Stimulated activated CD8-positive, alpha-beta memory T cell treated with anti-CD3 and anti-CD28 coated beads, Interleukin-15, amount 100 ng/mL, for 1 hour (primary cell): ENCODE measurements around the gene SYT2.
"Not testable (repeated sequence)": the region's sequence is repeated elsewhere in the genome, so short reads cannot be mapped to it uniquely, and the experiment has no call there.

Experiments
- DNase-seq: peaks from one replicate; pipeline ENCODE4 v3.0.0-alpha.2; 2020; ENCODE audit warnings: low read depth

The SYT2 gene

DNA sequence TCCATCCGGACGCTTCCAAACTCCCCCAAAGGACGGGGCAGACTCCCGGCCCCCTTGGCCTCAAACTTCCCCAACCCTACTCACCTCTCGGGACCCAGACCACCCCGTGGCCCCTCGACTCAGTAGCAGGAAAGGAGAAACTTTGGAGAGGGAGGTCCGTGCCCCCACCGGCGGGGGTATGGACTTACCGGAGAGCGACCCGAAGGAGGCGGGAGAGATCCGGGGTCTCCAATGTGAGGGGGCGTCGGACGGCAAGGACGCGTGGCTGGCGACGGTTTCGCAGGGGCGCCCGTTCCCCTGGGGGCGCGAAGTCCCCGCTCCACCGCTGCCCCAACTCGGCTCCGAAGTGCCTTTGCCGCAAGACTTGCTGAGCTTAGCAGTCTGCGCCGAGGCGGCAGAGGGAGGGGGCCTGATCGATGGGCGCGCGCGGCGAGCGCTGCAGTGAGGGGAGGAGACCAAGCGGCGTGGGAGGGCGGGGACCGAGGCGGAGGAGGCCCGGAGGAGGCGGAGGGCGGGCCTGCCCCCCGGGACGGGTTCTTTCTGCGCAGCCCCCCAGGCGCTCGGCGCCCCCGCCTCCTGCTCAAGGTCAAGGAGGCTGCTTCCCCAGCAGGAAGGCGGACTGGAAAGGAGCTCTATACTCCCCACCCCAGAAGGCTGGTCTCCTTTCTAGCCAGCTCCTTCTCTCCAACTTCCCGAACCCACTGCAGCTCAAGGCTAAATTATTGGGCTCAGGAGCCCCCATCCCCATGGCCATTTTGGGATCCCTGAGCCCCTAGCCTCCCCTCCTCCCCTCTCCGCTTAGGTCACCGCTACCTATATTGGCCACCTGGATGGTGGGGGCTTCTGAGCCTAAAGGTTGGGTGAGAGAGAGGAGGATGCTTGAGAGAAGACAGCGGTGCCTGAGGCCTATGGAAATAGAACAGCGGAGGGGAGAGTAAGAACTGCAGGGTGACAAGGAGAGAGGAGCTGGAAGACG, at the start of gene SYT2:
TSS of gene SYT2 (minus strand) at position 385 of the 976 bp plus-strand sequence. CDS start 104,682 bp downstream, outside the sequence.
- no peak for DNase-seq

DNA sequence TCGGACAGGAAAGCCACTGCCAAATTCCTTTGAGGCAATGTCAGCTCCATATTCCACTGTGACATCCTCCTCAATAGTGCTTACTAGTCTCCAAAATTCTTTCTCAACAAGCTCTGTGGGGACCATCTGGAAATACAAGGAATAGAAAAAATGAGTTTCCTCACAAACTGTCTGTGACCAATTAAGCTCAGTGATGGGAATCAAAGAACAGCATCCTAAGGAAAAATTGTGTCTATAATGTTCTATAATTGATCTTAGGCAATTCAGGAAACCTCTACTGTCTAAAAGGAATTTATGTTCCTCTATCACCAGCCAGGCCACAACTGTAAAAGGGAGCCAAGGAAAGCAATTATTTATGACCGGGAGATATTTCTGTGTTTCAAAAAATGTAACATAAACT, 46.1 kb upstream of the SYT2 start:
- DNase-seq = no peak

DNA sequence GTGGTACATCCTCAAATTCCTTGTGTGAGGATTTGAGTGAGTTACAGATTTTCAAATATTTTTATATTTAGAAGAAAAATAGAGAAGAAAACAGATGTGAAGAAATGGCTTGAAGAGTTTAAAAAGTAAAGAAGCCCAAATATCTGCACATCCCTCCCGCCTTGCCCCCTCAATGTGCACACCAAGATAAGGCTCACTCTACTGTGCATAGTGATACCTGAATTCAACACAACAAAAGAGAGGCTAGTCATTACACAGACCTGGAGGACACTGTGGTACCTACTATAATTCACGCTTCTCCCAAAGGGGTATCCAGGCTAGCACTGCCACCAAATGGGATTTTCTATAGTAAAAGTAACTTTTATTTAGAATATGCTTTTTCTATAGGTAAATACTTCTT, 44.0 kb upstream of the SYT2 start:
- no peak for DNase-seq

DNA sequence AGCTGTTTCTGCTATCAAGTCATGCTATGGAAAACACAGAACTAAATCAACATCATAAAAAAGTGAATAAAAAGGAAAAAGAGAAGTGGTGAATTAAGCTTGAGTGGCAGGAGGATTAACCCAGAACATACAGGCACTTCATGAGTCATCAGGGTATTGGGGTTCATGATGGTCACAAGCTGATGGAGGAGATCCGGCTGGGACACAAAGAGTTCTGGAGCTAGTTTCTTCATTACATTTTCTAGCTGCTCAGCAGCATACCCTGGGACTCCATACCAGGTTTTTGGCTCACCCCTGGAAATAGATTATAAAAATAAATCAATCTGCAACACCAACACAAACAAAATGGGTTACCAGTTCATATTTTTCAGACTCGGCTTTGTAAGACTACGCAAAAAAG, 42.5 kb upstream of the SYT2 start:
- DNase-seq = no peak

DNA sequence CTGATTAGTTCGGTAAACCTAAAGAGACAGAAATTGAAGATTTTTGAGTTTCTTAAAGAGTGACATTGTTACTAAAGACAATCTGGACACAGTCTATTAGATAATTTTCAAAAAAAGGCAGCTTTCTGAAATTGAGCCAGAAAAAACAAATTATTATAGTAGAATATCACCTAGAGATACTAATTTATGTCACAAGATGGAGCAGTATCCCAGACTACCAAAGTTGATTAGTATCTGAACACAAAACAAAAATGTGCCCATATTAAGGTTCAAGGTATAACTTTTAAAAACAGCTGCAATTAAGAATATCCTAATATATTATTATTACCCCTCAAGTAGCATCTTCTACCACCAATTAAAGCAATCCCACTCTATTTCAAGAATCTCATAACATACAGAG, 40.5 kb upstream of the SYT2 start:
- DNase-seq = no peak

DNA sequence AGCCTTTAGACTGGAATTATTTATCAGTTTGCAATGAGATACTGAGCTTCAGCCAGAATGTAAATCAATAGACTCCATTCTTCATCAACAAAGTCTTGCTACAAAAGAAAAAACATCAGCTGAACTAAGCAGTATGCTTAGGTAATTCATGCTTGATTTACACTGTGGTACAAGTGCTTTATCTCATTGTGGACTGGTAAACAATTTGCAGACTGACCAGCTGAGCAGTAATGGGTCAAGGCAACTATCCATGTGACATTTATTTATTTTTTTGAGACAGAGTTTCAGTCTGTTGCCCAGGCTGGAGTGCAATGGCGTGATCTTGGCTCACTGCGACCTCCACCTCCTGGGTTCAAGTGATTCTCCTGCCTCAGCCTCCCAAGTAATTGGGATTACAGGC, 39.8 kb upstream of the SYT2 start:
- no peak for DNase-seq

DNA sequence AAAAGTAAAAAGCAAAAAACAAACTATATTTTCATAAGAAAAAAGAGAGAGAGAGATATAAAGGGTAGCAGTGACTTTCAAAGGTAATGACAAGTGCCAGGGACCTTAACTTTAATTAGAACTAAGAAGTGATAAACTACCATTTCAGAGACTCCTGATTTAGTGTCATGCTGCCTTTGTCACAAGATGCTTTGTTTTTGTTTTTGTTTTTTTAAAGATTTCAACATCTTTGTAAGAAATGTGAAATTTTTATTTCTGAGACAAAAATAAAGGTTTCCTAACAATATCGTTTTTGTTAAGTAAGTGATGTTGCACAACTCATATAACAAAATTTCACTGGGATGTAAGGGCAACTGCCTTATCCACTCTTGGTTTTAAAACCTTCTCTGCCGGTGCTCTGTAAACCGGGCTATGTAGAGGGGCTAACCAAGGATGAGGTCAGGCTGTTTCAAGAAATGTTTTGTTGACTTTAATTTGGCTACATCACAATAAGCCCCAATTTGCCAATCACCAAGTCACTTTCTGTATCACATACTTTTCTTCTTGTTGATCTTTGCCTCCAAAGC, 35.2 kb upstream of the SYT2 start:
- no peak for DNase-seq

DNA sequence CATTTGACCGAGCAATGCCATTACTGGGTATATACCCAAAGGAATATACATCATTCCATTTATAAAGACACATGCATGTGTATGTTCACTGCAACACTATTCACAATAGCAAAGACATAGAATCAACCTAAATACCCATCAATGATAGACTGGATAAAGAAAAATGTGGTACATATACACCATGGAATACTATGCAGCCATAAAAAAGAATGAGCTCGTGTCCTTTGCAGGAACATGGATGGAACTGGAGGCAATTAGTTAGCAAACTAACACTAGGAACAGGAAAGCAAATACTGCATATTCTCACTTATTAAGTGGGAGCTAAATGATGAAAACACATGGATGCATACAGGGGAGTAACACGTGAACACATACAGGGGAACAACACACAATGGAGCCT, 34.5 kb upstream of the SYT2 start:
- not testable (repeated sequence) for DNase-seq

DNA sequence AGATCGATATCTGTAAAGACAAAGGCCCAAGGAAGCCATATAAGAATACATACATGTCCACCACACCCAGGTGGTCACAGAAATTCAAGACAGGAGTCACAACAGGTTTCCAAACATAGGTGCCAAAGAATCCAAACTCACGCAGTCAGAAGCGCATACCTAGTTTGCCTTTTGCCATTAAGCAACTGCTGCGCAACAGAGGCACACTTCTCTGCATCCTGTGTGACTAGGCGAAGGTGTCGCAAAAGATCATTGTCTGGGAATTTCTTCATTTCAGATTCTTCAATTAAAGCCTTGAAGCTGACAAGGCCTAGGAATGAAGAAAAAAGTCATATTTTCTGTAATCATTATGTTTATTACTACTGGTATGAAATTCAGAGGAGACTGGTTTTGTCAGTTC, 32.2 kb upstream of the SYT2 start:
- DNase-seq = no peak

DNA sequence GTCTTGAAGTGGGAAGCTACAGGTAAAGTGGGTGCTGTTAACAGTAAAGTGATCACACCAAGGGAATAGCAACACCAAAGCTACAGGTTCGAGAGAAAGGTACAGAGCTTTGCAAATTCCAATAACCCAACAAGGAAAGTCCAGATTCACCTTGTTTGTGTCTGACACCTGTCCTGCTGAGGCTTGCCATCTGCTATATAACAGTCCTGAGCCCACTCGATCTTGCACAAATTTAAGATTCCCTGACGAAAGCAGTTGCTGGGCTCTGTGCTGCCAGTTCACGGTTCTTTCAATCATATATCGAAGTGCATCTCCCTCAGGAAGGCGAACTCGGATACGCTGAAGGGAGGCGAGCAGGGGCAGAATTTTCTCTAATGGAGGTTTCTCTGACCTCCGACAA, 23.0 kb upstream of the SYT2 start:
- DNase-seq = no peak

DNA sequence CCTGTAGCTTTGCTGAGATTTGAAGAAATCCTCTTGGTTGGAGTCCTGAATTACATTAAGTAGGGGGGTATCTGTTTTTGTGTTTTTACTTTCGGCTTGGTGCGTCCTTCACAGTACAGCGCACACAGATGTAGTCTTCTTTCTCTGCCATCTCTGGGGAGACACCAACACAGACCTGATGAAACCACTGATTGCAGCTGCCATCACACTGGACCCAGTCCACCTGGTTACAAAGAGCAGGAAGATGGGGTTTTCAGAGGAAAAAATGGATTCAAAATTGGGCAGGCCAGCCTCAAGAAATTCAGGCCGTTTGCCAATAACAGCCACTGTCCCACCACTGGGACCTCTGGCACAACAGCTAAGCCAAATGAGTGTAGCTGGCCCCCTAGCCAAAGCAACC, 18.7 kb upstream of the SYT2 start:
- no peak for DNase-seq

DNA sequence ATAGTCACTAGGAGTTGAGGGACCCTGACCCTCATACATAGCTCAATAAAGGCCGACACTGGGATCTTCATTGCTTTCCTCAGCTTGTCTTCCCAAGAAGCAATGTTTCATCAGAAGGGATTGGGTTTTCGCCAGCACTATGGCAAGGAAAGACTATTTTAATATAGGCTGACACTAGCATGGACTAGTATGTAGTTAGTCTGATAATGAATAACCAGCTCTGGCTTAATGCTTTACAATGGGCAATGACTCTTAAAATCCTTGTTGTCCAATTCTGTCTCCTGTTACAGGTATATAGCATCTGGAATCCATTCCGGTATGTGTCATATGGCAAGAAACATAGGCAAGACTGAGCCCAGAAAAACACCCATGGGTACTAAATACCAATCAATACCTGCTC, 15.3 kb upstream of the SYT2 start:
- no peak for DNase-seq

DNA sequence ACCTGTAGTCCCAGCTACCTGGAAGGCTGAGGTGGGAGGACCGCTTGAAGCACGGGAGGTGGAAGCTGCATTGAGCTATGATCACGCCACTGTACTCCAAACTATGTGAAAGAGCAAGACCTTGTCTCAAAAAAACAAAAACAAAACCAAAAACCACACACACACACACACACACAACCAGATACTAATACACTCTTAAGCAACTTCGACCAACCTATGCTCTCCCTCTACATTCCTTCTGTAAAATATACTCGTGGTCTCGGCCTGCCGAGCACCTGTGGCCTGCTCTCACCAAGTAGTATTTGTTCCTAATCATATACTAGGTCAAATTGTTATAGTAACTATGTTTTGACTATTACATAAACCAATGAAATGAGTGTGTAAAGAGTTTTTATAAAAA, 13.5 kb upstream of the SYT2 start:
- no peak for DNase-seq

DNA sequence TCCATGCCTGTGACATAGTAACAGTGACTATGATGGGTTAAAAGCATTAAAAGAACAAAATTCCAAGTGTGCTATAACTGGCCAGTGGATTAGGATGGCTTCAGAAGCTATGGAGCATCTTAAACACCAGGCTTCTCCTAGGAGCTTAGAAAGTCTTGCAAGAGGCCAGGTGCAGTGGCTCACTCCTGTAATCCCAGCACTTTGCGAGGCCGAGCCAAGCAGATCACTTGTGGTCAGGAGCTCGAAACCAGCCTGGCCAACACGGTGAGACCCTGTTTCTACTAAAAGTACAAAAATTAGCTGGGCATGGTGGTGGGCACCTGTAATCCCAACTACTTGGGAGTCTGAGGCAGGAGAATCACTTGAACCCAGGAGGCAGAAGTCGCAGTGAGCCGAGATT, 12.8 kb upstream of the SYT2 start:
- not testable (repeated sequence) for DNase-seq

DNA sequence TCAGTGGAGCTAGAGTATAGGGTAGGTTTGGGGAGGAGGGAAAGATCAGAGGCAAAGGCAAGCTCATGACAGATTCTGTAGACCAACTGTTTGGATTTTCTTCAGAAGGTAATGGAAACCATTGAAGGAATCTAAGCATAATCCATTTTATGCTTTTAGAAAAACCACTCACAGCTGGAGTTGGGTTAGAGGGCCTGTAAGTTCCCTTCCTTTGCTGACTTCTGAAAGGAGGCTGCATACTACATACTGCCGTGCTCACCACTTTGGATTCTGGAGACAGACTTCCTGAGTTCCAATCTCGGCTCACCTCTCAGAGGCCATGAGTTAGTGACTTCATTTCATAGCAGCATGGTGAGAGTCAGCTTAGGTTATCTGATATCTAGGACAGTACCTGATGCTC, 6.4 kb upstream of the SYT2 start:
- DNase-seq = no peak

DNA sequence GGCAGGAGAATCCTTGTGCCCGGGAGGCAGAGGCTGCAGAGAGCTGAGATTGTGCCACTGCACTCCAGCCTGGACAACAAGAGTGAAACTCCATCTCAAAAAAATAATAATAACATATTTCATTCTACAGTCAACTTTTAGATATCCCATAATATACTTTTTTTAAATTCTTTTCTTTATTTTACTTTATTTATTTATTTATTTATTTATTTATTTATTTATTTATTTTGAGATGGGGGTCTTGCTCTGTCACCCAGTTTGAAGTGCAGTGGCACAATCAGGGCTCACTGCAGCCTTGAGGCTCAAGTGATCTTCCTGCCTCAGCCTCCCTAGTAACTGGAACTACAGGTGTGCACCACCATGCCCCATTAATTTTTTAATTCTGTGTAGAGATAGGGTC, 3.9 kb upstream of the SYT2 start:
- not testable (repeated sequence) for DNase-seq

DNA sequence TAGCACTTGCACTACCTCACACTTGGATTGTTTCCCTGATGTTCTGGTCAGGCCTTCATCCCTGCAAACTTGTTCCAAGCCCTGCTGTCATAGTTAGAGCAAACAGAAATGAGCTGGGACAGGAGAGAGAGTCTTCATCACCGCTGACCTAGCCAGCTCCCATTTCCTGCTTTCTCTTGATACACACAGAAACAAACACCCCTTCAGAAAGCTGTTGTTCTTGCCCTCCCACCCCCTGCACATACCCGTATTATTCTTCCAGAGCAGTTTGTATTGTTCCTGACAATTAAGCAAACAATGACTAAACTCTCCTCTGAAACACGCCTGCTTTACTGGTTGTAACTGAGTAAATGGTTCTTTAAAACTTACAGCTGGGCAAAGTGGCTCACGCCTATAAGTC, 2.9 kb upstream of the SYT2 start:
- no peak for DNase-seq

DNA sequence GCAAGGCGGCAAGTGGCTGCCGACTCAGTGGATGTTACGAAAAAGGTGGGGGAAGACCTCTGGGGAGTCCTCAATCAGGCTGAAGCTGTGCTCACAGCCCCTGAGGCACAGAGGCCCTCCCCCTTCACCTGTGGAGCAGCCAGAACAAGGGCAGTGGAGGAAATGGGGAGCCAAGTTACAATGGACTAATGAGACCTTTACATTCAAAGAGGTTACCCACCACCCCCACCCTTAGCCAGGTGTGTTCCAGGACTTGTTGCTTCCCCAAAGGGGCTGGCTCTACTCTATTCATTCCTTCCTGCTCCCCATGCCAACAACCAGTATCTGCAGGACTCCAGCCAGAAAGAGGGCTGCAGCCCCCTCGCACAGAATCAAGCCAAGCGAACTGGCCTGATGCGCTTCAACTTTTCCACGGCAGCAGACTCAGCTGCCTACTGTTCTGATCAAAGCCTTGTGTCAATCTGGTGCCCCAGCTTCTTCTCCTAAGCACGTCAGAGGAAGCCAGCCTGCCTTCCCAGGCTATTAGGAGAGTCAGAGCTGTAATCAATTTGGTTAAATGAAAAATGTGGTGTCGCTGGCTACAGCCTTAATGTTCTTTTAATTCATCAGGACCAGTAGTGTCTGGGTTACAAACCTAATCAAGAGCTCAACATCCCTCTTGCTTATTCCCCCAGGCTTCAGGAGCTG, 1.8 kb upstream of the SYT2 start:
- no peak for DNase-seq

DNA sequence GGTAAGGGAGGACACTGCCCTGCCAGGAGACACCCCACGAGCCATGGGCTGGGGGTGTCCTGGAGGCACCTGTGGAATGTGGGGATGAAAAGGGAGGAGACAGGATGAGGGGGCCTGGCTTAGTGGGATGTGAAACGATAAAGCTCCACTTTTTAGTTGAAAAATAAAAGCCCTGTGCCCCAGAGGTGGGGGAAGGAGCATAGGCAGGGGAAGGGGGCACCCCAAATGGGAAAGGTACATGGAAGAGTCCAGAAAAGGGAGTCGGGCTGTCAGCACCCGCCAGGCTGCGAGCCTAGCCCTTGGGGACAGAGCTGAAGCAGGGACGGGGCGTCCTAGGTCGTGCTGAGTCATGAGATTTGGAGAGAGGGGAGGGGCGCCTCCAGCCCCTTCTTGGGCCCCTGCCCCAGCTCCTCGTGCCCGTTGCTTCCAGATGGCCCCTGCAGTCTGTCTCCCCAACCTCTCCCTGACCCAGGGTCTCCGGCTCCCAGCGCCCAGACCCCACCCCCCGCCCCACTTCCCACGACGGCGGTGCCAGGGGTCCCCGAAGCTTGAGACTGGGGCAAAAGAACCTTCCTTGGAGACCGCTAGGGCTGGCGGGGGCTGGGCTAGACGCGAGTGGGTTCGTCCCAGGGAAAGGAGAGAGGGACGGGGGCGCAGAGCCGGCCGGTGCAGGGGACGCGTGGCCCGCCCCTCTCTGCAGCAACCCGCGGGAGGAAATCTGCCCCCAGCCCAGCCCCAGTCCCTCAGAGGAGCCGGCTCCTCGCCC, 795 bp downstream of the SYT2 start:
- DNase-seq = no peak

DNA sequence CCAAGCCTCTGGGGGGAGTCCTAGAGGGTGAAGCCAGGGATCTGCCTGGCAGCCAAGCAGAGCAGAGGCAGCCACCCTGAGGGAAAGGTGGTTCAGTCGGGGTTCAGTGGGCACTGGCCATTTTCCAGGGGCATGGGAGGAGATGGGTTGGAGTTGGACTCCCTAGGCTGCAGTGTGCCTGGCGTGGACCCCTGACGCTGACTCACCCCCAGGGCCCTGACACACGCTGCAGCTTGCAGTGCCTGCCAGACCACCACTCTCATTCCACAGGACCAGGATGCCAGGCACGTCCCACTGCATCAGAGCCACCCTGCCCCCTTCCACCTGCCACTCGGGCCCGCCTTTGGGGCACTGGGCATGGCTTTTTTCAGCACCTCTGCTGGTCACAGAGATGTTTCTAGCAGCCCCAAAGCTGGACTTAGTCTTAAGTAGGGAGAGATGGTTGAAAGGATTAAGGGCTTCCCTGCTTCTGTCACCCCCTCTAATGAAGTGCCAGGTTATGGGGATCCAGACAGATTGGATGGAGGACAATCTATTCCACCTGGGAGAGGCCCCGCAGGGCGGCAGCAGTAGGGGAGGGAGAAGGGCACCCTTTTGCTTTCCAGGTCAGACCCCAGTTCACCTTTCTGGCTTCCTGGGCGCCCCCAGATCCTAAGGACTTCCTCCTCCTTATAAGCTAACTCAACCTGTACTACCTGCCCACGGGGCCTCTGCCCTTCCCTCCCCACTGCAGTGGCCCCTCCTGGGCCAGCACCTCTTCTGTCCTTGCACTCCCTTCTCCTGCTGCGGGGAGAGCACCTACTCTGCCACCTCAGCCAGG, 1.6 kb downstream of the SYT2 start:
- no peak for DNase-seq

DNA sequence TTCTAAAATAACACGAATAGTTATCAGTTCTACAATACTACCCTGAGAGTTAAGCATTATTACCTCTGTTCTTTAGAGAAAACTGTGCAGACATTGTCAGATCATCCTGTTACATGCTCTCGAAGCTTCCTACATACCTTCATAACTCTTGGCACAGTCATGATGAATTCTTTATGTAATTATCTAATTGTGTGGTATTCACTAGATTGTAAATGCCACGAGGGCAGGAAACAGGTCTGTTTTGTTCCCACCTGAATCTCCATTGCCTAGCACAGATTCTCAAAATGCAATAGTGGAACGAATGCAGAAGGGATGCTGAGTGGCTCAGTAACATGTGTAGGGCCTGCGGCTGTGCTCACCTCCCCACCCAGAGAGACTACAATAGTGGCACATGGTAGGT, 3.4 kb downstream of the SYT2 start:
- DNase-seq = no peak
